NOMO-1 treated with dmso at 0.1 percent for 144 hours (cell line): ENCODE measurements around the gene NR6A1.

Experiments
- DNase-seq: peaks from one replicate; lab custom pipeline; 2025; ENCODE audit not compliant: unreplicated experiment; lab: John Stamatoyannopoulos, UW

The NR6A1 gene

GRCh38 chr9:124730772-124731171, 40.3 kb downstream of the NR6A1 start:
- no peak for DNase-seq

GRCh38 chr9:124726886-124727285, 44.2 kb downstream of the NR6A1 start:
- no peak for DNase-seq

GRCh38 chr9:124725068-124725452, 46.1 kb downstream of the NR6A1 start:
- no peak for DNase-seq

GRCh38 chr9:124724415-124725067, 46.6 kb downstream of the NR6A1 start:
- no peak for DNase-seq

GRCh38 chr9:124723352-124723751, 47.8 kb downstream of the NR6A1 start:
- no peak for DNase-seq

GRCh38 chr9:124721109-124721906, 49.8 kb downstream of the NR6A1 start:
- DNase-seq = no peak

GRCh38 chr9:124720429-124721108, 50.5 kb downstream of the NR6A1 start:
- no peak for DNase-seq

- no peak for DNase-seq
Measured at GRCh38 chr9:124718928-124719327, 52.2 kb downstream of the NR6A1 start.

- no peak for DNase-seq
Measured at GRCh38 chr9:124717597-124717996, 53.5 kb downstream of the NR6A1 start.

- DNase-seq = no peak
Measured at GRCh38 chr9:124716808-124717207, 54.3 kb downstream of the NR6A1 start.

- no peak for DNase-seq
Measured at GRCh38 chr9:124710766-124711165, 60.3 kb downstream of the NR6A1 start.

- no peak for DNase-seq
Measured at GRCh38 chr9:124709292-124709690, 61.8 kb downstream of the NR6A1 start.

- DNase-seq = no peak
Measured at GRCh38 chr9:124708633-124709291, 62.3 kb downstream of the NR6A1 start.

GRCh38 chr9:124708074-124708473, 63.0 kb downstream of the NR6A1 start:
- no peak for DNase-seq

GRCh38 chr9:124707666-124708065, 63.4 kb downstream of the NR6A1 start:
- no peak for DNase-seq

GRCh38 chr9:124706685-124707084, 64.4 kb downstream of the NR6A1 start:
- no peak for DNase-seq

- DNase-seq = no peak
Measured at GRCh38 chr9:124699575-124699974, 71.5 kb downstream of the NR6A1 start.

- DNase-seq = no peak
Measured at GRCh38 chr9:124698265-124698664, 72.8 kb downstream of the NR6A1 start.

GRCh38 chr9:124697326-124698200, 73.5 kb downstream of the NR6A1 start:
- no peak for DNase-seq

- DNase-seq = no peak
Measured at GRCh38 chr9:124696101-124696500, 75.0 kb downstream of the NR6A1 start.
